ENCODE results near the gene GNL3.

GNL3 gene

GRCh38 chr3:52697632-52697965, 11.8 kb downstream of the GNL3 start:
- TF ChIP-seq PAX5 (IDR thresholded peaks at IDR 0.05; ENCODE audit: insufficient read depth, low read length, severe bottlenecking) (no peak), POLR2AphosphoS5 (IDR thresholded peaks at IDR 0.05; ENCODE audit: low read depth, low read length) (peak; percentile 39; the same call in 1 of the 2 replicates)
- DNase-seq (ENCODE audit: insufficient read length, low spot score): no peak
- no peak for FAIRE-seq

- DNase-seq (ENCODE audit: insufficient read length, low spot score): no peak
- no peak for TF ChIP-seq POLR2AphosphoS5 (IDR thresholded peaks at IDR 0.05; ENCODE audit: low read depth, low read length)
- no peak for TF ChIP-seq SPI1 (IDR thresholded peaks at IDR 0.05; ENCODE audit: low read depth, low read length)
- no peak for TF ChIP-seq POU2F2 (IDR thresholded peaks at IDR 0.05; ENCODE audit: low read depth, low read length)
- no peak for TF ChIP-seq PAX5 (IDR thresholded peaks at IDR 0.05; ENCODE audit: insufficient read depth, low read length, severe bottlenecking)
- no peak for TF ChIP-seq TAF1 (IDR thresholded peaks at IDR 0.05; ENCODE audit: low read depth, low read length)
- TF ChIP-seq POLR2A (IDR thresholded peaks at IDR 0.05; ENCODE audit: low read depth, low read length): no peak
- no peak for FAIRE-seq
Measured at GRCh38 chr3:52703341-52703740, 17.5 kb downstream of the GNL3 start.

- TF ChIP-seq POLR2A (IDR thresholded peaks at IDR 0.05; ENCODE audit: low read depth, low read length) (no peak), PAX5 (IDR thresholded peaks at IDR 0.05; ENCODE audit: insufficient read depth, low read length, severe bottlenecking) (no peak), TAF1 (IDR thresholded peaks at IDR 0.05; ENCODE audit: low read depth, low read length) (no peak), POU2F2 (IDR thresholded peaks at IDR 0.05; ENCODE audit: low read depth, low read length) (no peak), SPI1 (IDR thresholded peaks at IDR 0.05; ENCODE audit: low read depth, low read length) (no peak), POLR2AphosphoS5 (IDR thresholded peaks at IDR 0.05; ENCODE audit: low read depth, low read length) (no peak)
- FAIRE-seq: peak; percentile 87
- DNase-seq (ENCODE audit: insufficient read length, low spot score): no peak
Measured at GRCh38 chr3:52704611-52705437, 19.0 kb downstream of the GNL3 start.

GRCh38 chr3:52705438-52705687, 19.5 kb downstream of the GNL3 start:
- TF ChIP-seq PAX5 (IDR thresholded peaks at IDR 0.05; ENCODE audit: insufficient read depth, low read length, severe bottlenecking) (no peak), SPI1 (IDR thresholded peaks at IDR 0.05; ENCODE audit: low read depth, low read length) (no peak), POLR2A (IDR thresholded peaks at IDR 0.05; ENCODE audit: low read depth, low read length) (no peak)
- DNase-seq (ENCODE audit: insufficient read length, low spot score) (no peak), FAIRE-seq (no peak)

- TF ChIP-seq POLR2A (IDR thresholded peaks at IDR 0.05; ENCODE audit: low read depth, low read length) (peak; percentile 83), TAF1 (IDR thresholded peaks at IDR 0.05; ENCODE audit: low read depth, low read length) (peak; percentile 53; the same call in 1 of the 2 replicates), POLR2AphosphoS5 (IDR thresholded peaks at IDR 0.05; ENCODE audit: low read depth, low read length) (peak; percentile 78; the same call in 1 of the 2 replicates), POU2F2 (IDR thresholded peaks at IDR 0.05; ENCODE audit: low read depth, low read length) (no peak; the same call in 1 of the 2 replicates), PAX5 (IDR thresholded peaks at IDR 0.05; ENCODE audit: insufficient read depth, low read length, severe bottlenecking) (no peak), SPI1 (IDR thresholded peaks at IDR 0.05; ENCODE audit: low read depth, low read length) (peak; percentile 69)
- peak; percentile 97 for FAIRE-seq
- peak; percentile 83 for DNase-seq (ENCODE audit: insufficient read length, low spot score)
Measured at GRCh38 chr3:52705688-52706686, 20.2 kb downstream of the GNL3 start, which contains the start of the genes GLT8D1 and SPCS1. TSS of gene GLT8D1 (minus strand) at chr3:52705791. CDS start at chr3:52700460, 5,331 bp downstream. TSS of gene SPCS1 (plus strand) at chr3:52706106. CDS start at chr3:52706247, 141 bp downstream.

- TF ChIP-seq POLR2A (IDR thresholded peaks at IDR 0.05; ENCODE audit: low read depth, low read length): no peak
- TF ChIP-seq SPI1 (IDR thresholded peaks at IDR 0.05; ENCODE audit: low read depth, low read length): peak; percentile 80
- FAIRE-seq: peak; percentile 35
- no peak for DNase-seq (ENCODE audit: insufficient read length, low spot score)
Measured at GRCh38 chr3:52707585-52707984, 21.8 kb downstream of the GNL3 start.

- DNase-seq (ENCODE audit: insufficient read length, low spot score) (no peak), FAIRE-seq (peak; percentile 57)
- TF ChIP-seq SPI1 (IDR thresholded peaks at IDR 0.05; ENCODE audit: low read depth, low read length) (peak; percentile 54; the same call in 1 of the 2 replicates), PAX5 (IDR thresholded peaks at IDR 0.05; ENCODE audit: insufficient read depth, low read length, severe bottlenecking) (no peak), POLR2A (IDR thresholded peaks at IDR 0.05; ENCODE audit: low read depth, low read length) (no peak), TAF1 (IDR thresholded peaks at IDR 0.05; ENCODE audit: low read depth, low read length) (no peak), POU2F2 (IDR thresholded peaks at IDR 0.05; ENCODE audit: low read depth, low read length) (no peak), POLR2AphosphoS5 (IDR thresholded peaks at IDR 0.05; ENCODE audit: low read depth, low read length) (no peak)
Measured at GRCh38 chr3:52710512-52710911, 24.7 kb downstream of the GNL3 start.

- no peak for TF ChIP-seq POLR2A (IDR thresholded peaks at IDR 0.05; ENCODE audit: low read depth, low read length)
- no peak for TF ChIP-seq POLR2AphosphoS5 (IDR thresholded peaks at IDR 0.05; ENCODE audit: low read depth, low read length)
- TF ChIP-seq SPI1 (IDR thresholded peaks at IDR 0.05; ENCODE audit: low read depth, low read length): no peak
- no peak for TF ChIP-seq PAX5 (IDR thresholded peaks at IDR 0.05; ENCODE audit: insufficient read depth, low read length, severe bottlenecking)
- no peak for TF ChIP-seq TAF1 (IDR thresholded peaks at IDR 0.05; ENCODE audit: low read depth, low read length)
- TF ChIP-seq POU2F2 (IDR thresholded peaks at IDR 0.05; ENCODE audit: low read depth, low read length): no peak
- DNase-seq (ENCODE audit: insufficient read length, low spot score): no peak
Measured at GRCh38 chr3:52712291-52713212, 26.7 kb downstream of the GNL3 start.

More at GRCh38 chr3:52712291-52713212, 26.7 kb downstream of the GNL3 start:
- peak; percentile 52 for FAIRE-seq
